ENCODE data around the gene ZNF414. TPM values are rescaled to one million over a fixed set of nuclear protein-coding genes. Genes with fewer than 3 reads are reported as not detected.

The ZNF414 gene
- total and polyA plus RNA-seq, 2 donors (not counting 1 experiment from before 2014, with no cell fraction given), result 43.8 to 52.0 TPM

- Histone ChIP-seq H3K9me3 (ENCODE audit: control extremely low read depth in 1 of 3, control insufficient read depth in 2 of 3, insufficient read depth in 1 of 3, low read length in 2 of 3) (peaks cover 0 to 7% (median 0%) of the 10 kb centered on the region in 3 donors), H3K4me3 (ENCODE audit: control extremely low read depth in 1 of 5, extremely low read depth in 1 of 5, insufficient read depth in 1 of 5, low read depth in 2 of 5, low read length in 4 of 5) (no peak overlapping the region), H3K4me1 (ENCODE audit: control insufficient read depth in 2 of 2, insufficient read depth in 2 of 2, low read length in 2 of 2) (peaks cover 11 to 21% of the 10 kb centered on the region in 2 donors), H3K27ac (ENCODE audit: low read length in 2 of 2) (no peak overlapping the region), H3K36me3 (replicated peaks in 1 of 2; ENCODE audit: control extremely low read depth in 1 of 2, control insufficient read depth in 1 of 2, extremely low read depth in 1 of 2, insufficient read depth in 2 of 2, low read length in 1 of 2) (peaks cover 0 to 58% of the 10 kb centered on the region in 2 experiments), H3K79me2 (ENCODE audit: control insufficient read depth, insufficient read depth, low read length) (peaks cover 31% of the 10 kb centered on the region), H3K4me2 (replicated peaks; ENCODE audit: low read depth, low read length, poor library complexity, severe bottlenecking) (no peak overlapping the region), H3K9ac (ENCODE audit: low read length) (no peak overlapping the region), H4K20me1 (ENCODE audit: control insufficient read depth, insufficient read depth, low read length, poor library complexity, severe bottlenecking) (peaks cover 45% of the 10 kb centered on the region), H2AFZ (ENCODE audit: insufficient read depth, low read depth, low read length, poor library complexity, severe bottlenecking) (no peak overlapping the region), H3K27me3 (replicated peaks in 1 of 4; ENCODE audit: control extremely low read depth in 1 of 4, control insufficient read depth in 3 of 4, insufficient read depth in 4 of 4, low read length in 3 of 4) (no peaks in the 10 kb centered on the region)
- DNase-seq (no peak), ATAC-seq (ENCODE audit: low read depth) (no peak)
- intact Hi-C loops (cut with micrococcal nuclease), result no loop called here
- TF ChIP-seq CTCF (IDR thresholded peaks at IDR 0.05) (no peak), EZH2 (IDR thresholded peaks at IDR 0.05; ENCODE audit: borderline replicate concordance, insufficient read depth, low read depth, low read length, poor library complexity, severe bottlenecking) (no peak)
- Mint-ChIP-seq H3K4me3 (no peak overlapping the region), H3K27ac (no peak overlapping the region), H3K4me1 (peaks cover 22% of the 10 kb centered on the region), H3K9me3 (ENCODE audit: insufficient read depth) (no peaks in the 10 kb centered on the region), H3K27me3 (no peaks in the 10 kb centered on the region)
- ChIA-PET POLR2A (no interaction called here), CTCF (interaction anchor here (0.9 to 1.7 kb wide), 2 partner anchors 25 to 91 kb away, joined by 3 to 10 read pairs; no protein-coding TSS in a partner anchor)
- 75% methylated on average over 10 of the region's 15 CpGs for WGBS (ENCODE audit: insufficient coverage)
These were observed 25.6 kb downstream of the ZNF414 start for GRCh38 chr19:8488365-8488764.

GRCh38 chr19:8487137-8487851 is 26.7 kb downstream of the ZNF414 start:
- H3K4me1 Mint-ChIP-seq, result peaks cover 22% of the 10 kb centered on the region
- Histone ChIP-seq H3K4me2 (replicated peaks; ENCODE audit: low read depth, low read length, poor library complexity, severe bottlenecking) (peak overlapping the region; percentile 35), H3K27me3 (replicated peaks in 1 of 4; ENCODE audit: control extremely low read depth in 1 of 4, control insufficient read depth in 3 of 4, insufficient read depth in 4 of 4, low read length in 3 of 4) (no peaks in the 10 kb centered on the region), H2AFZ (ENCODE audit: insufficient read depth, low read depth, low read length, poor library complexity, severe bottlenecking) (no peak overlapping the region), H3K4me1 (ENCODE audit: control insufficient read depth in 2 of 2, insufficient read depth in 2 of 2, low read length in 2 of 2) (peaks cover 11 to 21% of the 10 kb centered on the region in 2 donors), H3K9me3 (ENCODE audit: control extremely low read depth in 1 of 3, control insufficient read depth in 2 of 3, insufficient read depth in 1 of 3, low read length in 2 of 3) (peaks cover 0 to 3% (median 0%) of the 10 kb centered on the region in 3 donors), H3K36me3 (replicated peaks in 1 of 2; ENCODE audit: control extremely low read depth in 1 of 2, control insufficient read depth in 1 of 2, extremely low read depth in 1 of 2, insufficient read depth in 2 of 2, low read length in 1 of 2) (peaks cover 0 to 68% of the 10 kb centered on the region in 2 experiments), H3K9ac (ENCODE audit: low read length) (no peak overlapping the region), H3K4me3 (ENCODE audit: control extremely low read depth in 1 of 5, extremely low read depth in 1 of 5, insufficient read depth in 1 of 5, low read depth in 2 of 5, low read length in 4 of 5) (no peak overlapping the region), H3K79me2 (ENCODE audit: control insufficient read depth, insufficient read depth, low read length) (peaks cover 41% of the 10 kb centered on the region), H4K20me1 (ENCODE audit: control insufficient read depth, insufficient read depth, low read length, poor library complexity, severe bottlenecking) (peaks cover 56% of the 10 kb centered on the region), H3K27ac (ENCODE audit: low read length in 2 of 2) (peak overlapping the region; percentile 29 to 50)
- TF ChIP-seq CTCF (IDR thresholded peaks at IDR 0.05), result no peak
- TF ChIP-seq EZH2 (IDR thresholded peaks at IDR 0.05; ENCODE audit: borderline replicate concordance, insufficient read depth, low read depth, low read length, poor library complexity, severe bottlenecking), result no peak
- H3K4me3 Mint-ChIP-seq, result peak overlapping the region; percentile 37
- ChIA-PET CTCF (interaction anchor here (0.6 to 1.9 kb wide), 9 partner anchors 12 to 133 kb away, joined by 3 to 11 read pairs (median 4); partner anchors contain the start of gene MYO1F), POLR2A (no interaction called here)
- 10% methylated on average over 10 of the region's 13 CpGs for WGBS (ENCODE audit: insufficient coverage)
- H3K27ac Mint-ChIP-seq, result peak overlapping the region; percentile 85
- peak; percentile 70 for ATAC-seq (ENCODE audit: low read depth)
- no peaks in the 10 kb centered on the region for H3K9me3 Mint-ChIP-seq (ENCODE audit: insufficient read depth)
- DNase-seq, result peak; percentile 48
- intact Hi-C loops (cut with micrococcal nuclease), result no loop called here
- no peaks in the 10 kb centered on the region for H3K27me3 Mint-ChIP-seq

Measured in B cell (primary cell).